ENCODE data around the gene MAF. TPM values are rescaled to one million over a fixed set of nuclear protein-coding genes. Genes with fewer than 3 reads are reported as not detected.

MAF gene
- total and polyA plus RNA-seq, 2 of the 4 experiments (the other 2 are of a cell fraction), result under 0.01 to 0.02 TPM

DNA sequence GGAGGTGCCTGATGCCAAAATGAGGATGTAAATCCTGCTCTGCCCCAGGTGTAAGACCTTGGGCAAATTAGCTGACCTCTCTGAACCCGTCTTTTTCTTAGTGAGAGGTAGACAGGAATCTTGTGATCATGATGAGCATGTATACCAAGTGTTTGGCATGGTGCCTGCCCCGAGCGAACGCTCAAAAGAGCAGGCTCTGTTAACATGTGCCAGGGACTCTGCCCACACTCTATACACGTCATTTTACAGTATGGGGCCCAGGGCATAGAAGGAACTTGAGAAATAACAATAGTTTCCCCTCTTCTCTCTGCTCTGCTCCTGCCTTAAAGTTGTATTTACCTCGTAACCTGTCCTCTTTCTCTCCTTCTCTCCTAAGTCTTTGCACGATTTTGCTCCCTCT, 9.3 kb upstream of the MAF start:
- ATAC-seq (ENCODE audit: low read depth) (no peak), DNase-seq (no peak)
- Histone ChIP-seq H2AK9ac (replicated peaks; ENCODE audit: low read depth, low read length, poor library complexity) (no peak overlapping the region), H4K5ac (ENCODE audit: low read depth, low read length) (no peak overlapping the region), H3K4ac (ENCODE audit: low read depth, low read length) (no peak overlapping the region), H2BK120ac (ENCODE audit: low read depth, low read length) (no peak overlapping the region), H3K14ac (replicated peaks; ENCODE audit: low read depth, low read length) (no peak overlapping the region), H2BK15ac (ENCODE audit: low read depth, low read length) (no peak overlapping the region), H3K9ac (ENCODE audit: low read depth, low read length) (no peak overlapping the region), H2AFZ (replicated peaks; ENCODE audit: low read length, poor library complexity) (no peak overlapping the region), H4K20me1 (ENCODE audit: insufficient read depth, low read length) (no peaks in the 10 kb centered on the region), H4K91ac (ENCODE audit: insufficient read depth, low read depth, low read length) (no peak overlapping the region), H2AK5ac (ENCODE audit: low read depth, low read length) (no peak overlapping the region), H3K9me1 (ENCODE audit: insufficient read depth, low read length) (no peaks in the 10 kb centered on the region), H3K9me3 (ENCODE audit: control insufficient read depth, insufficient read depth, low read length) (peaks cover 2% of the 10 kb centered on the region; the same call in 1 of the 2 replicates), H3K4me2 (ENCODE audit: low read depth, low read length) (no peak overlapping the region), H3K23ac (ENCODE audit: low read depth, low read length) (no peak overlapping the region), H3K18ac (ENCODE audit: low read depth, low read length) (no peak overlapping the region), H3K4me1 (ENCODE audit: control insufficient read depth, insufficient read depth, low read length) (no peaks in the 10 kb centered on the region), H3K27ac (ENCODE audit: insufficient read depth, low read length) (no peak overlapping the region), H2BK20ac (ENCODE audit: low read depth, low read length) (no peak overlapping the region), H2BK5ac (ENCODE audit: low read depth, low read length, poor library complexity, severe bottlenecking) (no peak overlapping the region), H3K56ac (ENCODE audit: extremely low read depth, insufficient read depth, low read length) (no peak overlapping the region), H3K36me3 (ENCODE audit: control insufficient read depth, insufficient read depth, low read length) (no peaks in the 10 kb centered on the region), H3K27me3 (ENCODE audit: control insufficient read depth, insufficient read depth, low read length) (no peaks in the 10 kb centered on the region), H3K79me1 (ENCODE audit: low read depth in 1 of 2, low read length in 2 of 2) (no peaks in the 10 kb centered on the region), H3K4me3 (ENCODE audit: insufficient read depth, low read depth, low read length) (no peak overlapping the region), H4K8ac (ENCODE audit: low read depth in 2 of 2, low read length in 2 of 2) (no peak overlapping the region)
- dilution Hi-C loops (cut with HindIII; ENCODE audit: low sequenced_read_pairs, unreplicated experiment), result no loop called here
- TF ChIP-seq CHD1 (IDR thresholded peaks at IDR 0.05; ENCODE audit: low read depth, low read length) (no peak), NFE2L2 (IDR thresholded peaks at IDR 0.05; ENCODE audit: low read depth, low read length) (no peak), MAFK (IDR thresholded peaks at IDR 0.05; ENCODE audit: low read depth, low read length) (no peak), RCOR1 (IDR thresholded peaks at IDR 0.05; ENCODE audit: insufficient replicate concordance, low read length) (no peak), POLR2A (IDR thresholded peaks at IDR 0.05; ENCODE audit: low read depth, low read length) (no peak), MAZ (IDR thresholded peaks at IDR 0.05; ENCODE audit: borderline replicate concordance, low read depth, low read length) (no peak), FOS (IDR thresholded peaks at IDR 0.05; ENCODE audit: low read depth, low read length) (no peak), MXI1 (IDR thresholded peaks at IDR 0.05; ENCODE audit: borderline replicate concordance, low read depth, low read length) (no peak), CEBPB (IDR thresholded peaks at IDR 0.05; ENCODE audit: low read depth, low read length) (no peak), RFX5 (IDR thresholded peaks at IDR 0.05; ENCODE audit: low read depth, low read length) (no peak), SMC3 (IDR thresholded peaks at IDR 0.05; ENCODE audit: low read depth, low read length) (no peak), CTCF (conservative IDR thresholded peaks at IDR 0.05; ENCODE audit: low read depth, low read length) (no peak), RAD21 (IDR thresholded peaks at IDR 0.05; ENCODE audit: low read length) (no peak), BHLHE40 (IDR thresholded peaks at IDR 0.05; ENCODE audit: low read depth, low read length) (no peak)
- TF ChIP-seq, protein P1, sequence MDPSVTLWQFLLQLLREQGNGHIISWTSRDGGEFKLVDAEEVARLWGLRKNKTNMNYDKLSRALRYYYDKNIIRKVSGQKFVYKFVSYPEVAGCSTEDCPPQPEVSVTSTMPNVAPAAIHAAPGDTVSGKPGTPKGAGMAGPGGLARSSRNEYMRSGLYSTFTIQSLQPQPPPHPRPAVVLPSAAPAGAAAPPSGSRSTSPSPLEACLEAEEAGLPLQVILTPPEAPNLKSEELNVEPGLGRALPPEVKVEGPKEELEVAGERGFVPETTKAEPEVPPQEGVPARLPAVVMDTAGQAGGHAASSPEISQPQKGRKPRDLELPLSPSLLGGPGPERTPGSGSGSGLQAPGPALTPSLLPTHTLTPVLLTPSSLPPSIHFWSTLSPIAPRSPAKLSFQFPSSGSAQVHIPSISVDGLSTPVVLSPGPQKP (IDR thresholded peaks at IDR 0.05; ENCODE audit: borderline replicate concordance, low read depth, low read length), result no peak
- TF ChIP-seq, protein P2, sequence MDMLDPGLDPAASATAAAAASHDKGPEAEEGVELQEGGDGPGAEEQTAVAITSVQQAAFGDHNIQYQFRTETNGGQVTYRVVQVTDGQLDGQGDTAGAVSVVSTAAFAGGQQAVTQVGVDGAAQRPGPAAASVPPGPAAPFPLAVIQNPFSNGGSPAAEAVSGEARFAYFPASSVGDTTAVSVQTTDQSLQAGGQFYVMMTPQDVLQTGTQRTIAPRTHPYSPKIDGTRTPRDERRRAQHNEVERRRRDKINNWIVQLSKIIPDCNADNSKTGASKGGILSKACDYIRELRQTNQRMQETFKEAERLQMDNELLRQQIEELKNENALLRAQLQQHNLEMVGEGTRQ (IDR thresholded peaks at IDR 0.05; ENCODE audit: low read depth, low read length), result no peak
- in situ Hi-C loops (cut with MboI; ENCODE audit: low sequenced_read_pairs), result loop anchor here (10.0 kb wide), 1 partner anchor 1485 kb away; no protein-coding TSS in a partner anchor
- intact Hi-C loops (cut with micrococcal nuclease), result loop anchor here (10.0 kb wide), 1 partner anchor 1375 kb away; no protein-coding TSS in a partner anchor
- CTCF ChIA-PET, result no interaction called here
- no TSS peak for BruUV-seq (replicated peaks)
- POLR2A ChIA-PET (ENCODE audit: unreplicated experiment), result no interaction called here
- 40% methylated on average over 1 of the region's 7 CpGs; no CpG with 5 or more reads in 1 of the 2 experiments for WGBS, 2 experiments (ENCODE audit: extremely low coverage in 2 of 2, insufficient read length in 1 of 2)

All from IMR-90 (cell line).